NCI-H526 treated with DMSO at 0.1 percent for 48 hours (cell line): ENCODE data around the gene MPL.

Experiments
- DNase-seq: peaks from one replicate; lab custom pipeline; 2025; lab: John Stamatoyannopoulos, UW

Gene MPL

DNA sequence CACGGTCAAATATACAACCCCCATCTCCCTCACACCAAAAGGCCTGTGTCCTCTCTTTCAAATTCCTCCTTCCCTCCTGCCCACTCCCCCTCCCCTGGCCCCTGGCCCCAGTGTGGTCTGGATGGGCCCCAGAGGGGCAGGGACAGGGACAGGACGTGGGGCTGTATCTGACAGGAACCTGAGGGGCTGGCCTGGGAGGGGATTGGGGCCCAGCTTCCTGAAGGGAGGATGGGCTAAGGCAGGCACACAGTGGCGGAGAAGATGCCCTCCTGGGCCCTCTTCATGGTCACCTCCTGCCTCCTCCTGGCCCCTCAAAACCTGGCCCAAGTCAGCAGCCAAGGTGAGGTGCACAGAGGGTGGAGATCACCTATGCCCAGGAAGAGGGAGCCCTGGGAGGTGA, at the start of gene MPL:
Gene MPL, plus strand, starts transcription at position 231 of the 400 bp plus-strand sequence. Its CDS starts 31 bp downstream, at position 262.
- no peak for DNase-seq

DNA sequence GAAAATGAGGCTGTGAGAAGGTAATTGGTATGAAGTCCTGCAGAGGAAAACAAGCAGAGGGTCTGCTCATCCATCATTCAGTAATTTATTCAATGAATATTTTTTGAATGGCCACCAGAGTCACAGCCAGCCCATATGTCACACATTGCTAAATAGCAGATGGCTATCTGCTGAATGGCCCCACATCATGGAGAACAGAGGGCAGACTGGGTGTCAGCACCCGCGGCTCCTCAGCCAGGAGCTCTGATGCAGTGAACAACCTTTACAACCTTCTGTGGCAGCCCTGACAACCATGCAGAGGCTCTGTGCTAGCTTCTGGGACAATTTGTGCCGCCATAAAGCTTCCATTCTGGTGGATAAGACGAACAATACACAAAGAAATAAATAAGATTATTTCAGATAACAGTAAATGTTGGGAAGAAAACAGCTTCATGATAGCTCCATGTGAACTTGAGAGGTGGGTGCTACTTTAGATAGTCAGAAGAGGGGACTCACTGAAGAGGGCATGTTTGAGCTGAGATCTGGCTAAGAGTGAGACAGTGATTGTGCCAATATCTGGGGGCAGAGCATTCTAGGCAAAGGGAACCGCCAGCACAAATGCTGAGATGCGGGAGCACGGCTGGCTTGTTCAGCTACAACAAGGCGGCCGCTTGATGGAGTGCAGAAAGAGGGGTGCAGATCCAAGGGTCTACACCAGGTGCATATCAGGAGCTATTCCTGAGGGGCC, 49.4 kb upstream of the MPL start:
- no peak for DNase-seq

DNA sequence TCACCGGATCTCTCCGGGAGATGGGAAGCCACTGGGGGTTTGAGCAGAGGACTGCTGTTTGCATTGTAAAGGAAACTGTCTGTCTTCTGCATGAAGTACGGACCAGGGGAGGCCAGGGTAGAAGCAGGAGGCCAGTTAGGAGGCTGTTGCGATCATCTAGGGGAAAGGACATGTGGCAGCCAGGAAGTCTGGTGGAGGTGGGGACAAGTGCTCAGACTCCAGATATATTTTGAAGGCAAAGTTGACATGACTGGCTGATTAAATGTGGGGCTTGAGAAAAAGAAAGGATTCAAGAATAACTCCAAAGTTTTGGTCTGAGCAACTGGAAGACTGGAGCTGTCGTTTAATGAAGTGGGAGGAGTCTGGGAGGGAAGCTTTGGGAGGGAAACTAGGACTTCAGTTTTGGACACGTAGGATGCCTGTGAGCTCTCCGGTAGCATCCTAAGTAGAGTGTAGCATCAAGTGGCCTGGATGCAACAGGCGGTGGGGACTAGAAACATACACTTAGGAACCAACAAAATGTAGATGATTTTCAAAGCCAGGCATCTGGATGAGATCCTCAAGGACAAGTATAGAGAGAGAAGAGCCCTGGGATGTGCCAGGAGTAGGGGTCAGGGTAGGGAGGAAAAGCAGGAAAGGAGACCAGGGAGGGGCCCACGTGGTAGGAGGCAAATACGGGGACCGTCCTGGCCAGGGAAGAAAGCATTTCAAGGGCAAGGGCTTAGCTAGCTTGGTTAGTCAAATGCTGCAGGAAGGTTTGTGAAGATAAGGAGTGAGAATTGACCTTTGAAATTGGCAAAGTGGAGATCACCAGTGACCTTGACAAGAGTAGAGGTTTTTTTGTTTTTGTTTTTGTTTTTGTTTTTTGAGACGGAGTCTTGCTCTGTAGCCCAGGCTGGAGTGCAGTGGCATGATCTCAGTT, 48.6 kb upstream of the MPL start:
- DNase-seq = no peak

DNA sequence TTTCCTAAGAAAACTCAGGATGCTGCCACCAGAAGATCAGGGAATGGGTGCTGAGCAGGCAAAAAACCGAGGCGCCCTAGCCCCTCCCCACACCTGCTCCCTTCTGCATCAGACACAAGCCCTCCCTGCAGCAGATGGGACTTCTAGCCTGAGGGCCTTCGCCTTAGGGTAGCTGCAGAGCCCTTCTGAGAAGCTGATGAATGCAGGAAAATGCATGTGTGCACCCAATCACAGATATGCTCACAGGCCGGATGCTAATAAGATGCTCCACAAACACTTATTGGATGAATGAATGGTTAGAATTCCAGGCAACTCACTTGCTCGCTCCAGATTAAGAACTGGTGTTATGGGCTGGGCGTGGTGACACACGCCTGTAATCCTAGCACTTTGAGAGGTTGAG, 45.4 kb upstream of the MPL start:
- DNase-seq = no peak

DNA sequence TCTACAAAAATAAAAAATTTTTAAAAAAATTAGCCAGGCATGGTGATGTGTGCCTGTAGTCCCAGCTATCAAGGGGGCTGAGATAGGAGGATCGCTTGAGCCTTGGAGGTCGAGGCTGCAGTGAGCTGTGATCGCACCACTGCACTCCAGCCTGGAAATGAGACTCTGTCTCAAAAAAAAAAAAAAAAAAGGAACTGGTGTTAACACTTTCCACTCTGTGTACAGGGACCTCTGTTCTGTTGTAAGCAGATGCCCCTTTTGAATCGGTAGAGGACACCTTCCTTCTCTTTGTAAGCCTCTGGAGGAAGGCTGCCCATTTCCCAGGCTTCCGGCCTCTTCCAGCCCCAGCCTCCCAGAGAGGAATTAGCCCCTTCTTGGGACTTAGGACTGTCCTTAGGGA, 44.9 kb upstream of the MPL start:
- no peak for DNase-seq

DNA sequence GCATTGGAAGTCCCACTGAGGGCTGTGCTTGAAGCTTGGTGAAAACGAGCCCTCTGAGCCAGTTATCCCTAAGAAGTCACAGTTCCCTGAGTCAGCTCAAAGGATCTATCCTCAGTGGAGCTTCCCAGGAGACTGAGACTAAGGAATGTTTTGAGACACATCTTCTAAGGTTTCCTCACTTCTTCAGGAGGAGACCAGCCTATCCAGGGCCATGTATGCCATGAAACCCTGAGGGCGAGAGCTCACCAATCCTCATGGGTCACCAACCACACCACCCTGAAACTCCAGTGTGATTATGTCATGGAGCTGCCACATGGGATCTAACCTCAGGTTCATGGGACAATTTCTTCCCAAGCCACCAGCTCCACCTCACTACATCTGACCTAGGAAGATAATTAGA, 44.4 kb upstream of the MPL start:
- DNase-seq = no peak

DNA sequence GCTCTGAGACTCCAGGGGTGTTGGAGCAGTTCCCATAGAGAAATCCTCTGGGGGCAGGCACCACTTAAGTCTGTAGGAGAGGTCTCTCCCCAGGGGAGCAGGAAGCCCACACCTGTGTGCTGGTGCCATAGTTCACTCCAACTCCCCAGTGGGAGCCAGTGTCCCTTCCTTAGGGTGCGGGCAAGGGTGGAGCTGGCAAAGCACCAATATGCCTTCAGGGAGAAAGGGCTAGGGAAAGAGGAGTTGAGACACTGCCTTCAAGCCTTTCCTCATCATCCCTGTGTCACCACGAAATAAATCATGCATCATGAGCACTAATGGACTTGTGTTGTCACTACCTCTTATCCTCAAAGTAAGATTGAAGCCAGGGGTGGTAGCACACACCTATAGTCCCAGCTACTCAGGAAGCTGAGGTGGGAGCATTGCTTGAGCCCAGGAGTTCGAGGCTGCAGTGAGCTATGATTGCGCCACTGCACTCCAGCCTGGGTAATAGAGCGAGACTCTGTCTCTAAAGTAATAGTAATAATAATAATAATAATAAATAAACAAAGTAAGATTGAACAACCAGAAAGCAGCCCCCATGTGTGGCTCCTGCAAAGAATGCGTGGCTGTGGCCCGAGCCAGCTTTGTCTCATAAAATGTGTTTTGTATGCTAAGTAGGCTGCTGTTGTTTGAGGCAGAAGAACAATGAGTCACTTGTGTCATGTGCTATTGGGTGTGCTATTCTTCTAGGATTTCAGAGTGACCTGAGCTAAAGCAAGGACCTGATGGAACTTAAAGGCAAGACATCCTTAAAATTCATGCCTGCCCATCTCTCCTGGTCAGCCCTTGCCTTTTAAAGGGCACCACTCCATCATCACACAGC, 43.5 kb upstream of the MPL start:
- DNase-seq = peak; percentile 41

DNA sequence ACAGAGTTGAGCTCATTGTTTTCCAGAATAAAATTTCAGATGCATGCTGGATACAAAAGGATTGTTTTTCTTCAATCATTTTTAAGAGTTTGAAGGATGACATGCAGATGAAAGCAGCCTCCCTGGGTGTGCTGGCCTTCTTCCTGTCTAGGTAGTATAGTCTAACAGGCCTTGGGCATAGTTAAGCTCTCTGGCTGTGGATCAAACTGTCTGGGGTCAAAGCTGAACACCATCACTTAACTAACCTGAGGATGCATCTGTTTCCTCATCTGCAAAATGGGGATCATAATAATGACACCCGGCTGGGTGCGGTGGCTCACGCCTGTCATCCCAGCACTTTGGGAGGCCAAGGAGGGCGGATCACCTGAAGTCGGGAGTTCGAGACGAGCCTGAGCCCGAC, 42.9 kb upstream of the MPL start:
- no peak for DNase-seq

DNA sequence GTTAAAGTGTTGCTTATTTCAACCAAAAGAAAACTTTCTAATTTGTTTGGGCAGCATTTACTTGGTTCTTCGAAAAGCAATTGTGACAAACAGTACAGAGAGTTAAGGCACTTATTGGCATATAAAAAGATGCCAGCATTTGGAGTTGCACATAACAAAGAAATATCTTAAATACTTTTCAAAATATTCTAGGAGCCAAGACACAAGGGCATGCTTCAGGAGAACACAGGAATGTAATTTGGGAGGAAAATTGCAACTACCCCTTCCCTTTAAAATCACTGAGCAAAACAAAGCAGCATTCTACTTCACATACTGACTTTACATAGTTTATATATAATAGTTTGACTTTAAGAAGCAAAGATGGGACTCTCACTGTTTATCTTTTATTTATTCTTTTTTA, 41.4 kb upstream of the MPL start:
- DNase-seq = no peak

DNA sequence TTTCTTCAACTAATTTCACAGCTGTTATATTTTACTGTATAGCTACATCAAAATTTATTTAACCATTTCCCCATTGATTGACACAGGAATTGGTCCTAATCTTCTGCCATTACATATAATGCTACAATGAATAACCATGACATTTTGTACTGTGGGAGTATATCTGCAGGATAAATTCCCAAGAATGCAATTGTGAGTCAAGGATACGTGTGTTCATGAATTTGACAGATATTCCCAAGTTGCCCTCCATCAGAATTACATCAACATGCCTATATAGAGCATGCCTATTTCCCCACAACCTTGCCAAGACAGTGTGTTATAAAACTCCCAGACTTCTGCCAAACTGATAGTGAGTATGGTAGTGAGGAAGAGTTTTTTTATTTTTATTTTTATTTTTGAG, 39.6 kb upstream of the MPL start:
- DNase-seq = no peak

DNA sequence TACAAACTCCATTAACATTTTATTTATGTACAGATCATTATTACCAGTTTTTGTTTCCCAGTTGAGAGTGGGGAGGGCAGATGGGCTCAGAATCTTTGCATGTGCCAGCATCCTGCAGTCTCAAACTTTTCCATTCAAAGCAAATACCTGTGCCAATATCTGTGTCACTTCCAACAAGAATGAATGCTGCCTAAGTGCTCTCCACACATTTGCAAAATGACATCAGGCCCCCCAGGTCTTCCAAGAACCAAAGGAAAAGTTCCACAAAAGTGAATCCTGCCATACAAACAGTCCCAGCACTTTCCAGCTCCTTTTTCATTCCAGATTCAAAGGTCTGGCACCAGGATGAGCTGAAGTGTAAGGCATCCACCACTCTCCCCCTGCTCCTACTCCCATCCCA, 38.5 kb upstream of the MPL start:
- no peak for DNase-seq

DNA sequence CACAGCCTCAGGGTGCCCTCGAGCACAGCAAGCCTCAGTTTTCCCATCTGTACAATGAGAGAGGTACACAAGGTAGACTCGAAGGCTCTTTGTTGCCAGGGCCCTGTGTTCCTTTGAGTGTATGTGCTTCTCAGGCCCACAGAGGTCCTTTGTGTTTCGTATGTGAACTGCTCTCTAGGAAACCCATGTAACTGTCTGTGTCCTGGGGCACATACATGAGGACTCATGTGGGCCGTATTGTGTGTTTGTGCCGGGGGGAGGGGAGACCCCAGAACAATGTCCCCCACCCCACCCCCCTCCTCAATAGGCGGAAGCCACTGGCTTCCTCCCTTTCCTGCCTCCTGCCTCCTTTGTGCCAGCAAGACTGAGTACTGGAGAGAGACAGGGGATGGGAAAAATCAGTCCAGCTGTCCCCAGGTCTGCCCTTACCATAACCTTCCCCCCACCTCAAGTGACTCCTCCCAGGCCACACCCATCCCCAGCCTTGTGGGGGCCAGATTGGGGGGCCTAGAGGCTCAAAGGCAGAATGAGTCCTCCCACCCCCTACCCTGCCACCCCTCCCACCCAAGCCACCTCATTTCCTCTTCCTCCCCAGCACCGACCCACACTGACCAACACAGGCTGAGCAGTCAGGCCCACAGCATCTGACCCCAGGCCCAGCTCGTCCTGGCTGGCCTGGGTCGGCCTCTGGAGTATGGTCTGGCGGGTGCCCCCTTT, 37.1 kb upstream of the MPL start, which contains the start of gene TIE1:
Gene TIE1, plus strand, starts transcription at position 605 of the 717 bp plus-strand sequence. Its CDS starts 90 bp downstream, at position 695.
- no peak for DNase-seq

DNA sequence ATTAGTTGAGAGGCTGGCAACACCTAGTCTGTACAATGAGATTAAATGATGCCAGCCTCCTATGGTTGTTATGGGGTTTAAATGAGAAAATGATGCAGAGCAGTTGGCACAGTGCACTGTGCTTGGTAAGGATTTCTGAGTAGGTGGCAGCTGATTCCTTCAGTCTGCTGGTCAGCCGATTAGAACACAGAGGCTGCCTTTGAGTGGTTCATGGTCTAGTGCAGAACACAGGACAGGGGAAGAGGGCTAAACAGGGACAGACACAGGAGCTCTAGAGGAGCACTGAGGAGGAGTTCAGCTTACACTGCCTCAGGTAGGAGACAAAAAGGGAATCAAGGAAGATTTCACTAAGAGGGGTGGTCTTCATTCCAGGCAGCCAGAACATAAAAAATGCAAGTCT, 35.4 kb upstream of the MPL start:
- DNase-seq = no peak

DNA sequence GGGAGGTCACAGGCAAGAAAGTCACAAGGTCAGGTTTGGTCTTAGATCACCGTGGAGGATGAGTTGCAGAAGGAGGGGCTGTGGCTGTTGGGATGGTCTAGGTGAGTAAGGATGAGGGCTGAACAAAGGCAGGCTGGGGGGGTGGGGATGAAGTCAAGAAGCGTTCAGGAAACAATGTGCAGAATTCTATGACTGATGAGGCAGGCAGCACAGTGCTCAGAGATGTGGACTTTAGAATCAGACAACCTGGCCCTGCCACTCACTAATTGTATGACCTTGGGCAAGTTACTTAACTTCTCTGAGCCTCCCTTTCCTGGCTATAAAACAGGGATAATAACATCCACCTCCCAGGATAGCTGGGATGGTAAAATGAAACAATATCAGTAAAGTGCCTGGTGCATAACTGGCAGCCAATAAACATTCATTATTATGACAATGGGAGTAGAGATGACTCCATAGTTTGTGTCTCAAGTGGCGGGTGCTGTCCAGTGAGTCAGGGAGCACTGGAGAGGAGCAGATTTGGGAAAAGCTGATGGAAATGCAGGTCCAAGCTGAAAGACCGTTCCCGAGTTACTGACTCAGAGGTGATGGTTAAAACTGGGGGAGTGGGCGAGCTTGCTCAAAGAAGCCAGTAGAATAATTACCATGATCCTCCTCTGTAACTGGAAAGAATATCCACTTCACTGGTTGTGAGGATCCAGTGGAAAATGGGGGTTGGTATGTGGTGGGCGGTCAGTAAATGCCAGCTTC, 34.7 kb upstream of the MPL start:
- no peak for DNase-seq

DNA sequence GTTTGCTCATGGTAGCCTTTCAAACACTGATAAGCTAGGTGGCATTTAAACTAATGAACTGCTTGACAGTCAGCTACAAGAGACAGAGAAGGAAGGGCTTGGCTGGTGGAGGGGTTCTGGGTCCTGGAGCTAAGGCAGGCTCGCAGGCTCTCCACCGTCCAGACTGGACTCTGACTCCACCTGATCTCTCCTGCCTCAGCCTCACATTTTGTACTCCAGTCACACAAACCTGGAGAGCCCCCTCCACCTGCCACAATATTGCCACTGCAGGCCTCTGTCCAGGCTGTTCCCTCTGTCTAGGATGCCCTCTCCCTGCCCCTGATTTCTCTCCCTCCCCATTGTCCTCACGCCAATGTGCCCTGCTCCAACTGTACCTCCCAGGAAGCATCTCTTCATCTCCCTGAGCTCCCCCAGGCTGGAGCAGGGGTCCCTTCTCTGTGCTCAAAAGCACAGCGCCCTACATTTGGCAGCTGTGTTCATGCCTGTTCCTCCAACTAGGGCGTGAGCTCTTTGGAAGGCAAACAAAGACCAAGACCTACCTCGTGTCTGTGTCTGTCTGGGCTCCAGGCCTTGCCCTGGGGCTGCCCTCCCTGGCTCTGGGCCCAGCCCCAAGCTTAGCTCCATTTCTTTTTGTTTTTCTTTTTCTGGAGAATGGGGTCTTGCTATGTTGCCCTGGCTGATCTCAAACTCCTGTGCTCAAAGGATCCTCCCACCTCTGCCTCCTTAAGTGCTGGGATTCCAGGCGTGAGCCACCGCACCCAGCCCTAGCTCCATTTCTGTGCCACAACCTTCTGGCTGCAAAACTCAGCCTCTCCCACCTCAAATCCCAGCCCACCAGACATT, 33.9 kb upstream of the MPL start:
- DNase-seq = no peak

DNA sequence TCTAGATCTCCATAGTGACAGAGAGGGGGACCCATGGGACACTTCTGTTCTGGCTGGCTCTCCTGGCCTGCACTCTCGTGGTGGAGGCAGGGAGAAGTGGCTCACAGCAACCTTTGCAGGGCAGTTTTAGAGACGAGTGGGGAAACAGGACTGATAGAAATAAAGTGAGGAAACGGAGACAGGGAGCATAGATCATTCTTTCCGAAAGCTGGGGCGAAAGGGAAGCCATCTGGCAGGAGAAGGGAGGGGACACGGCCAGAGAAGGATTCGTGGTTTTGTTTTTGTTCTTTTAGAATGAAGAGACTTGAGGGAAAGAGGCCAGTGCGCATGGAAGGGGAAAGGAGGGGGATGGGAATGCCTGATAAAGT, 33.3 kb upstream of the MPL start:
- no peak for DNase-seq

DNA sequence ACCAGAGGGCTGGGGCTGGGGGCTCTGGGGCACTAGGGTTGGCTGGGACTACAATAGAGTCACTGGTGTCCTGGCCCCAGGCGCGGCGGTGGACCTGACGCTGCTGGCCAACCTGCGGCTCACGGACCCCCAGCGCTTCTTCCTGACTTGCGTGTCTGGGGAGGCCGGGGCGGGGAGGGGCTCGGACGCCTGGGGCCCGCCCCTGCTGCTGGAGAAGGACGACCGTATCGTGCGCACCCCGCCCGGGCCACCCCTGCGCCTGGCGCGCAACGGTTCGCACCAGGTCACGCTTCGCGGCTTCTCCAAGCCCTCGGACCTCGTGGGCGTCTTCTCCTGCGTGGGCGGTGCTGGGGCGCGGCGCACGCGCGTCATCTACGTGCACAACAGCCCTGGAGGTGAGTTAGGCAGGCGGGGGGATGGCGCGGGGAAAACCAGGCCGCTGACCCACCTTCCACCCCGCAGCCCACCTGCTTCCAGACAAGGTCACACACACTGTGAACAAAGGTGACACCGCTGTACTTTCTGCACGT, 32.8 kb upstream of the MPL start:
- no peak for DNase-seq

DNA sequence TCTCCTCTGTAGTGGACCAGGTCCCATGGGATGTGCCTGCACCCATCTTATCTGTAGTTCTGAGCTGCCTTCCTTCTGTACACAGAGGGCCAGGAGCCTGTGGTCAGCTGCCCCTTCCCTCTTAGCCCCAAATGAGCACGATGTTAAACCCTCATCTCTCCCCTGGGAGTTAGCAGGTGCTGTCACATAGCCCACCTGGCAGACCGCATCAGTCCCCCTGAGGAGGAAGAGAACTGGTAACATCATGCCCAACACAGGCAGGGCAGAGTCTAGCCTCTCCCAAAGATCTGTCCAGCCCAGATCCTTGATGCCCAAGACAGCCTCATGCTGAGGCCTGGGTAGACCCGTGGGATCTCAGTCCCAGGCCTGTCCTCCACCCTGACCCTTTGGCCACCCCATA, 32.2 kb upstream of the MPL start:
- DNase-seq = no peak

DNA sequence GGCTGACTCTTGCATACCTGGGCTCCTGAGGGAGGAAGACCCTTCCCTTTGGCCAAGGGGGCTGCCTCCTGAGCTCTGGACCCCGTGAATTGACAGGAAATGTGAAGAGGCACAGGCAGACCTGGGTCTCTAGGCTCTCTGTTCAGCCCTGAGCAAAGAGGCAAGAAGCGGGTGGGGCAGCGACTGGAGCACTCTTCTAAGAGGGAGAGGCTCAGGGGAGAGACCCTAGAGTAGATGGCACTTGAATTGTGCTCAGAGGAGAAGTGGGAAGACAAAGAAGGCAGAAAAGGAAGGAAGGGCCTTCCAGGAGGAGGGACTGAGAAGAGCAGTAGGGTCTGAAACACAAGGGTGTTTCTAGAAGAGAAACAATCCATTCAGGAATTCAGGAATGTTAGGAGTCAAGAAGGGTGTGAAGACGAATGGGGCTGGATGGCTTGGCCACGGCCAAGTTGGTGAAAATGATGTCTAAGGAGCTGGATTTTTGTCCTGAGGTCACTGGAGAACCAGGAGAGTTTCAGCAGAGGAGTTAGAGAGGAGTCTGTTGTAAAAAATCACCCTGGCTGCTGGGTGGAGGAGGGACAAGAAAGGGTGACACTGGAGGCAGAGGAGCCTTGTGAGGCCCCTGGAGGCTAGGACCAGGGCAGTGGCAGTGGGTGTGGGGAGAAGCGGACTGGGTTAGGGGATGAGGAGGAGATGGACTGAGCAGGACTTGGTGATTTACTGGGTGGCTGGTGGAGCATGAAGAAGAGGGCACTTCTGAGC, 31.5 kb upstream of the MPL start:
- no peak for DNase-seq
